Osteocyte (in vitro differentiated cells): Measurements from ENCODE around the gene ATP13A1. TPM values are rescaled to one million over a fixed set of nuclear protein-coding genes. Genes with fewer than 3 reads are reported as not detected.

Experiments used
- DNase-seq: peaks from one replicate; pipeline ENCODE4 v3.0.0; 2021; ENCODE audit warnings: mixed read lengths; ENCODE audit not compliant: unreplicated experiment; ENCODE audit errors: extremely low spot score
- H3K27ac Mint-ChIP-seq: one replicate; pipeline ENCODE4 v1.8.0; 2021; ENCODE audit warnings: mild to moderate bottlenecking, mixed read lengths; ENCODE audit not compliant: unreplicated experiment
- H3K27me3 Mint-ChIP-seq: one replicate; pipeline ENCODE4 v1.8.0; 2021; ENCODE audit warnings: mixed read lengths; ENCODE audit not compliant: unreplicated experiment
- H3K36me3 Mint-ChIP-seq: one replicate; pipeline ENCODE4 v1.8.0; 2021; ENCODE audit warnings: mixed read lengths; ENCODE audit not compliant: unreplicated experiment
- H3K4me1 Mint-ChIP-seq: one replicate; pipeline ENCODE4 v1.8.0; 2021; ENCODE audit warnings: mixed read lengths; ENCODE audit not compliant: unreplicated experiment
- H3K4me3 Mint-ChIP-seq: one replicate; pipeline ENCODE4 v1.8.0; 2021; ENCODE audit warnings: mild to moderate bottlenecking, moderate library complexity, mixed read lengths; ENCODE audit not compliant: unreplicated experiment
- H3K9me3 Mint-ChIP-seq: one replicate; pipeline ENCODE4 v1.8.0; 2021; ENCODE audit warnings: mixed read lengths; ENCODE audit not compliant: unreplicated experiment
- CTCF ChIP-seq: fragments of 200-600 bp; sonication (generic); IDR thresholded peaks from 2 replicates; pipeline ENCODE4 v1.5.0; 2021; ENCODE audit warnings: antibody characterized with exemption, mild to moderate bottlenecking, moderate library complexity
- long read RNA-seq: library from polyadenylated mRNA; unstranded; transcript quantifications from one replicate; pipeline ENCODE4 v2.0.0, GENCODE V29; 2021
- total RNA-seq: library from RNA; stranded (reverse); gene quantifications from 2 replicates; pipeline ENCODE4 v1.2.1, GENCODE V29; 2021

Gene ATP13A1
- 62.8 and 67.2 TPM in 2 replicates for total RNA-seq
- long read RNA-seq, partial matches to known transcripts: 2 of 2 reads
- long read RNA-seq, other reads (novel, unspliced or antisense): 0 of 2 reads

- peaks cover 2% of the 10 kb centered on the region for H3K36me3 Mint-ChIP-seq
- H3K4me3 Mint-ChIP-seq: peak within 1 kb of the TSS; percentile 89
- no peaks in the 10 kb centered on the region for H3K27me3 Mint-ChIP-seq
- peak within 1 kb of the TSS; percentile 99 for H3K27ac Mint-ChIP-seq
- peak; percentile 98 for DNase-seq
- TF ChIP-seq CTCF: peak; percentile 39
- no peaks in the 10 kb centered on the region for H3K9me3 Mint-ChIP-seq
- H3K4me1 Mint-ChIP-seq: peaks cover 25% of the 10 kb centered on the region
Measured at GRCh38 chr19:19663256-19664120, at the start of gene ATP13A1. Gene ATP13A1 (minus strand): TSS chr19:19663676. CDS start chr19:19663666, 10 bp downstream.

GRCh38 chr19:19711934-19712828 is 48.7 kb upstream of the ATP13A1 start:
- Mint-ChIP-seq H3K27ac (no peak overlapping the region), H3K9me3 (peaks cover 22% of the 10 kb centered on the region), H3K36me3 (peaks cover 81% of the 10 kb centered on the region), H3K4me1 (no peaks in the 10 kb centered on the region), H3K4me3 (no peak overlapping the region), H3K27me3 (no peaks in the 10 kb centered on the region)
- TF ChIP-seq CTCF: no peak
- DNase-seq: no peak

GRCh38 chr19:19711306-19711933 is 47.9 kb upstream of the ATP13A1 start:
- Mint-ChIP-seq H3K27me3 (no peaks in the 10 kb centered on the region), H3K4me1 (no peaks in the 10 kb centered on the region), H3K36me3 (peaks cover 75% of the 10 kb centered on the region), H3K27ac (no peak overlapping the region), H3K4me3 (no peak overlapping the region), H3K9me3 (peaks cover 29% of the 10 kb centered on the region)
- TF ChIP-seq CTCF: no peak
- DNase-seq: no peak

- H3K27ac Mint-ChIP-seq: no peak overlapping the region
- H3K27me3 Mint-ChIP-seq: no peaks in the 10 kb centered on the region
- peaks cover 29% of the 10 kb centered on the region for H3K9me3 Mint-ChIP-seq
Measured at GRCh38 chr19:19710506-19710905, 47.0 kb upstream of the ATP13A1 start.

More at GRCh38 chr19:19710506-19710905, 47.0 kb upstream of the ATP13A1 start:
- Mint-ChIP-seq H3K4me1 (no peaks in the 10 kb centered on the region), H3K36me3 (peaks cover 72% of the 10 kb centered on the region), H3K4me3 (no peak overlapping the region)
- no peak for TF ChIP-seq CTCF
- DNase-seq: no peak
